PC-9 (cell line): ENCODE measurements around the gene CUEDC2.

Source experiments
- CTCF ChIP-seq: fragments of 200-600 bp; sonication (generic); conservative IDR thresholded peaks from 2 replicates; pipeline ENCODE4 v1.6.1; 2017; ENCODE audit warnings: mixed run types, antibody characterized with exemption, mild to moderate bottlenecking, moderate library complexity
- EZH2 ChIP-seq: fragments of 200-600 bp; sonication (generic); IDR thresholded peaks from 2 replicates; pipeline ENCODE4 v1.8.0; 2017; ENCODE audit warnings: antibody characterized with exemption, low read depth

- TF ChIP-seq CTCF, result no peak
- TF ChIP-seq EZH2, result no peak
Observed at GRCh38 chr10:102409604-102410428, 22.6 kb downstream of the CUEDC2 start.
